SKM-1 (cell line): ENCODE measurements around the gene KCNJ11.
"Not testable (repeated sequence)": the region's sequence is repeated elsewhere in the genome, so short reads cannot be mapped to it uniquely, and the experiment has no call there.

Experiments used
- DNase-seq: peaks from one replicate; lab custom pipeline; 2025; ENCODE audit not compliant: unreplicated experiment; lab: John Stamatoyannopoulos, UW

The KCNJ11 gene

DNA sequence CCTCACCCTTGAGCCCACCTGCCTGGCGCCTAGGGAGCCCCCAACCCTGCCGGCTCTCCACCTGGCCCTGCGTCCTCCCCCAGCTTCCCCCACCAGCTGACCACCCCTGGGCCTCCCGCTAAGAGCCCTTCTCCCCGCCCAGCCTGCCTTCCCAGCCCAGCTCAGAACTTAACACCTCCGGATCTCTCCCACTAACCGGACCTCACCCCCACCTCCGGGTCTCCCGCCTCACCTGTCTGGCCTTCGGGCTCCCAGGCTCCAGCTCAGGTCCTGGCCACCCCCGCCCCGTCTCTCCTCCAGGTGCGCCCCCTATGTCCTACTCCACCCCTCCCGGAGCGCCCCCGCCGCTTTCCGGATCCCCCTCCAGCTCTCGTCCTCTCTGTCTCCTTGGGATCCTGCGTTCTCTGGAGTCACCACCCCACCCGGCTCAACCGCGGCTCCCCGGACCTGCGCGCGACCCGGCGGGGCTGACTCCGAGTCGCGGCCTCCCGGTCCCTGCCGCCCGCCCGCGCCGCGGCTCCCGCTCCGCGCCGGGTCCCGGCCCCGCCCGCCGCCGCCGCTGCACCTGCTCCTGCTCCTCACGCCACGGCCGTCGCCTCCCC is at the start of gene KCNJ11:
Gene KCNJ11 (minus strand): TSS at position 51 of the 602 bp plus-strand sequence. CDS start 568 bp downstream, outside the sequence.
- no peak for DNase-seq

DNA sequence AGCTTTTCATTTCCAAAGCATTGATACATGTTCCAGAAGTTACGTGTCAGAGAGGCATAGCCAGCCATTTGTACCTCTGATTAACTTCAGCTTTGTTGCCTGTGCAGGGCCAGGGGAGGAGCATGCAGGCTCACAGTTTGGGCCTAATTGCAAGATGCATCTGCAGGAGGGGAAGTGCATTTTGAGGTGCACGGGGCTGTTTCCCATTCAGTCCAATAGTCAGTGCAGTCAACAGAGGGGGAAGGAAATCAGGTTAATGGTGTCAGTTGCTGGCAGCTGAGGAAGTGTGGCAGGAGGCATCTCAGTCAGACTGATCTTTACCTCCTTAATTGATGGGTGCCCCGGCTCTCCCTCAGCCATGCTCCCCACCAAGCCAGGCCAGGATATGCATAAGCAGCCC is 48.9 kb upstream of the KCNJ11 start:
- peak; percentile 29 for DNase-seq

DNA sequence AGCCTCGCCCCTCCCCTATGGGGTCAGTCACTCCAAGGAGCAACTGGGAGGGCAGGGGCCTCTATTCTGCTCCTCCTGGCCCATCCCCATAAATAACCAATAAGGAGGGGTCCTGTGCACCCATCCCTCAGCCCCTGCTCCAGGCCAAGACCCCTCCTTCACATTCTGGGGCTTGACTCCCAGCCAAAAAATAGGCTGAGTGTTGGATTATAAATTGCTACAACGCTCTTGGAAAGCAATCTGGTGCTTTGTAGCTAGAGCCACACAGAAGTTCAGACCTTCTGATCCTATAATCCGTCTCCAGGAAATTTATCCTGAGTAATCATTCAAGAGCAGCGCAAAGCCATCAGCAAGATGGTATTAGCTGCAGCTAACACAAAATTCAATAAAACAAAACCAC is 45.6 kb upstream of the KCNJ11 start:
- DNase-seq = no peak

GRCh38 chr11:17432002-17432401 is 43.5 kb upstream of the KCNJ11 start:
- DNase-seq = no peak

DNA sequence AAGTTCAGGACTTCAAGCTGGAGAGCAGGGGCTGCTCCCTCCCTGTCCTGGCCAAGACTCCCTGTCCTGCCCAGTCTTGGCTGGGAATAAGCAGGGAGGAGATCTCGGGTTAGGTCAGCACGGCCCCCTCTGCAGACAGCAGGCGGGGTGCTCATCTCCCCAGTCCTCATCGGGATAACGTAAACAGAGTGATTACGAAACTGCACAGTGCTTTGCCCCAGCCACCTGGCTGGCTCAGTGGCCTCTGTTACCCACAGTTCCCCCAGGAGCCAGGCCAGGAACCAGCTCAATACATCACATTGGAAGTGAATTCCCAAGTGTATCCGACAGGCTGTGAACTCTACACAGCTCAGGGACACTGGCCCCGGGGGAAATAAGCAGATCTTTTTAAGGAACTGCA is 42.7 kb upstream of the KCNJ11 start:
- DNase-seq = no peak

DNA sequence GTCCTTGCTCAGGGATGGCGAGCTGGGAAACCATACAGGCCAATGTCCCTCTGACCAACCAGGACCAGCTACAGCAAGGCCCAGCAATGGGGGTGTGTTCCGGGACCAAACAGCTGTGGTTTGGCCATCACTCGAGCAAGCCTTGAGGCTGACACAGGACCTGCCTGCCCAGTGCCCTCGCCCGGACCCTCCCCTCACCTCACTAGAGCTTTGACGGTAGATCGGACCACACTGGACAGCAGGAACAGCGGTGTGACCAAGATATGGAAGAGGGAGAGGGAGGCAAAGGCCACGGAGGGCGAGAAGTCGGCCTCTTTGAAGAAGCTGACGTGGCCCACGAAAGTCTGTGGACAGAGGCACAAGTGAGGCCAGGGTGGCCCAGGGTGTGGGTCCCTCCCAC is 42.2 kb upstream of the KCNJ11 start:
- DNase-seq = no peak

- DNase-seq = no peak
These were observed 40.5 kb upstream of the KCNJ11 start for GRCh38 chr11:17428925-17429324.

DNA sequence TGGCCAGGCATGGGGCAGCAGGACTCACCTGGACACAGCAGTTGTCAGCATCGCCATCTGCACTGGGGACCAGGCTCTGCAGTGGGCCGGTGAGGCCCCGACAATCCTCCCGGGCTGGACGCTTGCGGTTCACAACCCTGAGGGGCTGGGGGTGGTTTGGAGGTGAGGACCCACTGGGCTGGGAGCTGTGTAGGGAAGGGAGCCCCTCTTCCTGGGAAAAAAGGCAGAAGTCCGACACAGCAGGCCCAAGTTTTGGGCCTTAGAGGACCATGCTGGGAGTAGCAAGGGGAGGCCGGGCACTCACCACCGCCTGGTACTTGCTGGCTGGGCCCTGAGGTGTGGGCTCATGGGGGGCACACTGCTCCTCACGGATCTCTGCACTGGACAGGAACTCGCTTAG is 39.8 kb upstream of the KCNJ11 start:
- DNase-seq = no peak

DNA sequence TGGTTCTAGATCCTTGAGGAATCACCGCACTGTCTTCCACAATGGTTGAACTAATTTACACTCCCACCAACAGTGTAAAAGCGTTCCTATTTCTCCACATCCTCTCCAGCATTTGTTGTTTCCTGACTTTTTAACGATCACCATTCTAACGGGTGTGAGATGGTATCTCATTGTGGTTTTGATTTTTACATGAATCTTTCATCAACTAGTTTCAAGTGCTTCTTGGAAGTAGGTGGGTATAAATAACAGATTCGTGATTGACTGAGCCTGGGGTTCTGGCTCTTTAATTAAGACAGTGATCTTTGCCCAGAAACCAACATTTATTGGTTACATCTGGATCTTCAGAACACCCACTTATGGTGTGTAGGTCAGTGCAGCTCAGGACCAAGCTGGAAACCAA is 37.8 kb upstream of the KCNJ11 start:
- DNase-seq = not testable (repeated sequence)

DNA sequence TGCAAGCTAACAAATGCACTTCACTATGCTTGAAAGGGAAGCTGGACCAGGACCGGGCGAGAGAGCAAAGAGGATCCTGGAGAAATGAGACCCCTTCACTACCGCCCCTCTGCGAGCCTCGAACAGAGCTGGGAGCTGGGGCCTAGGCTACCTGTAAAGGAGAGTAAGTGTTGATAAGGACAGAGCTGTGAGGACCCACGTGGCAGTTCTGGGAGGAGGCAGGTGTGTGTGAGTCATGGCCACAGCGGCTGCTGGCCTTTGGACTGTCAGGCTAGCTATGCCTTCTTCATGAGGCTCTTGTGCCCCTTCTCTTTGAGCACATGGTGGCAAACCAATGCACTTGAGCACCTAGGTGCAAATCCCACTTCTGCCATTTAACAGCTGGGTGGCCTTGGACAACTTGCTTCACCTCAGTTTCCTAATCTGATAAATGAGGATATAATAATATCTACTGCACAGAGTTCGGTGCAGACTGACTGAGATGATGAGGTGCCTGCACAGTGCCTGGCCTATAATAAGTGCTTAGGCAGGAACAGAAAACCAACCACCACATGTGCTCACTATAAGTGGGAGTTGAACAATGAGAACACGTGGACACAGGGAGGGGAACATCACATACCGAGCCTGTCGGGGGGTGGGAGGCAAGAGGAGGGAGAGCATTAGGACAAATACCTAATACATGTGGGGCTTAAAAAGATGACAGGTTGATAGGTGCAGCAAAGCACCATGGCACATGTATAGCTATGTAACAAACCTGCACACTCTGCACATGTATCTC is 35.3 kb upstream of the KCNJ11 start:
- no peak for DNase-seq

GRCh38 chr11:17421781-17422180 is 33.3 kb upstream of the KCNJ11 start:
- no peak for DNase-seq

- no peak for DNase-seq
These were observed 30.1 kb upstream of the KCNJ11 start for GRCh38 chr11:17418444-17419081.

DNA sequence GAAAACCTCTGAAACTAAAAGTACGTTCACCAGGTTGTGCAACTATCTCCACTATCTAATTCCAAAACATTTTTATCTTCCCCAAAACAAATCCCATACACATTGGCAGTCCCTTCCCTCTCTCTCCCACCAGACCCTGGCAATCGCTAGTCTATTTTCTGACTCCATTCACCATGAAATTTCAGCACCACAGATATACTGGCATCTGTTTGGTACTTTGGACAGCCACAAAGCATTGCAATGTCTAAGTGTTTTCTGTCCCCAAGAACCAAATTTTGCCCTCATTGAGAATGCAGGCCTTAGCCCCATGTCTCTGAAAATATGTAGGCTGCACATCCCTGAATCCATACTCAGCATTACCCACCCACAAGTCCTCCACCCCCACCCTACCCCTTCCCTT is 28.0 kb upstream of the KCNJ11 start:
- DNase-seq = no peak

DNA sequence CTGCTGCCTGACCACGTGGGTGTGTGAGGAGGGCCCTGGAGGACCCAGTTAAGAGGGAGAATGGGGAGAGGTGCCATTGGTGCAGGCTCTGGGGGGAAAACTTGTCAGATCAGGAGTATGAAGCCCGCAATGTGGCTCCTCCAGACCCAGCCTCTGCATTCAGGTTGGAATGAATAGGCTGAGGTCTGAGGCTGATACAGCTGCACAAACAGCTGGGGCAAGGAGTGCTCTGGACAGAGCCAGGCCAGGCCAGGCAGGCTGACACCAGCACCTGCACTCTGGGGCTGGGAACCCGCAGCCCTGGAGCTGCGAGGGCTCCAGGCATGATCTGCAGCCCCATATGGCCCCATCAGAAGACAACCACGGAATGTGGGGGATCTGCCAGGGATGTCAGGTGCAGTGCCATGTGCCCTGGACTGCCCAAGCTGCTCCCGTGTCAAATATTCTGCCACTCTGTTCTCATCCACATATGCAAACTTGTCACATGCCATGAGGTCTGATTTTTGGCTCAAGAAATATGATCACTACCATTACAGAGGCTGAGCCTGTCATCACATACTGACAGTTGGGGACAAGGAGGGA is 27.2 kb upstream of the KCNJ11 start:
- DNase-seq = no peak

DNA sequence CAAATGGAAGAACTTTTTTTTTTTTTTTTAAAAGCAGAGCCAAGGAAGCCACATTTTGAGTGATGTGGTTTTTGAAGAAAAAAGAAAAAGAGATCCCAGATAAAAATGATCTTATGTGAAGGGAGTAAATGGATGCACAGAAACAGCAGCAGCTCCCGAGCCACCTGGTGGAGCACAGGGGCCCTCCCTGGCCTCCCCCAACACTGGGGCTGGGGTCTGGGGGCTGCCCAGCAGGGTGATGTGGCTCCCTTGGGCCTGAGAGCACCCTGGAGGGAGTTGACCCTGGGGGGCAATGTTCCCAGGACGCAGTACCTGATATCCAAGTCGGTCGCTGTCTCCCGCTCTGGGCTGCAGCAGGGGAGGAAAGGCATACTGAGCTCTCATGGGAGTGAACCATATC is 26.5 kb upstream of the KCNJ11 start:
- no peak for DNase-seq

- no peak for DNase-seq
These were observed 25.9 kb upstream of the KCNJ11 start for GRCh38 chr11:17414317-17414737.

- no peak for DNase-seq
These were observed 25.2 kb upstream of the KCNJ11 start for GRCh38 chr11:17413414-17414316.

GRCh38 chr11:17412488-17413180 is 24.2 kb upstream of the KCNJ11 start:
- DNase-seq = no peak

DNA sequence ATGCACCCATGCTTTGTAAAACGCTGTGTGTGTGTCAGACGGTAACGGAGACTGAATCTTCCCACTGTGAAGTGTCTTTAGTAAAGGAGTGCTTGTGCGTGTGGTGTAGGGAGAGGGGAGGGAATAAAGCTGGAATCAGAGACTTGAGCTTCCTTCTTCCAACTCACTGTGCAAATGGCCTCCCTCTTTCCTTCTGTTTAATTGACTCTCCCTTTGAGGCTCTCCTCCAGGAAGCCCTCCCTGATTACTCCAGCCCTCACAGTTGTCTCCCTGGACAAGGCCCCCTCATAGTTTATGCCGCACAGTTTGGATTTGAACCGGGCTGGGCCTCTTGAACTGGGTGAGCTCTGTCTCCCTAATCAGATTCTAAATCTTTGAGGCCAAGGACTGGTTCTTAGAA is 23.0 kb upstream of the KCNJ11 start:
- DNase-seq = no peak
